ENCODE results near the gene ADGRB2. TPM values are rescaled to one million over a fixed set of nuclear protein-coding genes. Genes with fewer than 3 reads are reported as not detected.

Gene ADGRB2
- total and polyA plus RNA-seq, 9 donors, result 12.5 to 21.7 (median 19.0) TPM

DNA sequence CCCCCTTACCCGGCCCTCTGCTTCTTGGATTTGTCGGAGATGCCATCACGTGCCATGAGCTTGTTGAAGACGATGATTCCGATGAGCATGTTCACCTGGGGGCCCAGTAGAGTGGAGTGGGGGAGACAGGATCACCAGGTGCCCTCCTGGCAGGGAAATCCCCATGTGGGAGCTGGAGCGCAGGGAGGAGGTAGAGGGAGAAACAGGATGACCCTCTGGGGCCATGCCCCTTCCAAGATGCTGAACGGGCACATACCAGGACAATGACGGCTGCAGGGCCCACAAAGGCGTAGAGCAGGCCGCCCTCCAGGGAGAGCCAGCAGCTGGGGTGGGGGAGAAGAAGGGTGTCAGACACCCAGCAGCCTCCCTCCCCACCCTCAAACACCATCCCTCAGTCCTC is 28.6 kb downstream of the ADGRB2 start:
- Histone ChIP-seq H3K4me1 (ENCODE audit: control insufficient read depth, insufficient read depth, low read length) (peaks cover 2% of the 10 kb centered on the region), H3K36me3 (ENCODE audit: control insufficient read depth, insufficient read depth, low read length) (peaks cover 29% of the 10 kb centered on the region), H3K9me3 (replicated peaks; ENCODE audit: control insufficient read depth, low read depth, low read length) (no peaks in the 10 kb centered on the region), H3K4me3 (ENCODE audit: low read length) (no peak overlapping the region), H3K27me3 (ENCODE audit: control insufficient read depth, insufficient read depth, low read length) (no peaks in the 10 kb centered on the region), H3K27ac (ENCODE audit: low read length) (no peak overlapping the region)
- no peak for DNase-seq
- WGBS (ENCODE audit: insufficient coverage), result 86% methylated on average over 6 of the region's 10 CpGs

DNA sequence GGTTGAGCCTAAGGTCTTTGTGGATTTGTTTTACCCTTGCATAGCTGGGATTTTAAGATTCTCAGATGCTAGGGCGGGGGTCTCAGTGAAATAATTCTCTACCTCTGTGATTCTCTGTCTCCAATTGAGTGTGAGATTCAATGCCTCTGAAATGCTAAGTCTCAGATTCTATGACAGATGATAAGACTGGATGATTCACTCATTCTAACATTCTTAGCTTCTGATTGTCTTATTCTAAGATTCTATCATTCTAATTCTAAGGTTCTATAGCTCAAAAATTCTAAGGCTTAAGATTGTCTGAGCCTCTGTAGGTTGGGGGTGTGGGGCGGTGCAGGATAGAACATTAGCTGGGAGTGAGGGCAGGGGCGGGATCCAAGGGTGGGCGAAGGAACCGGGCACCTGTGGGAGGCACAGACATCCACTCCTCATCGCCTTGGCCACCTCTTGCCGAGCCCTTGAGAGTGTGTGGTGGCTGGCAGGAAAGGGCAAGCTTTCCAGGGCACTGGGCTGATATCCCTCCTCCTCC is 29.5 kb downstream of the ADGRB2 start:
- H3K9me3 ChIP-seq (replicated peaks; ENCODE audit: control insufficient read depth, low read depth, low read length), result no peaks in the 10 kb centered on the region
- no CpG with 5 or more reads among the region's 7 CpGs for WGBS (ENCODE audit: insufficient coverage)
- peaks cover 2% of the 10 kb centered on the region for H3K4me1 ChIP-seq (ENCODE audit: control insufficient read depth, insufficient read depth, low read length)
- peaks cover 26% of the 10 kb centered on the region for H3K36me3 ChIP-seq (ENCODE audit: control insufficient read depth, insufficient read depth, low read length)
- H3K4me3 ChIP-seq (ENCODE audit: low read length), result no peak overlapping the region
- no peaks in the 10 kb centered on the region for H3K27me3 ChIP-seq (ENCODE audit: control insufficient read depth, insufficient read depth, low read length)
- H3K27ac ChIP-seq (ENCODE audit: low read length), result no peak overlapping the region
- DNase-seq, result no peak

DNA sequence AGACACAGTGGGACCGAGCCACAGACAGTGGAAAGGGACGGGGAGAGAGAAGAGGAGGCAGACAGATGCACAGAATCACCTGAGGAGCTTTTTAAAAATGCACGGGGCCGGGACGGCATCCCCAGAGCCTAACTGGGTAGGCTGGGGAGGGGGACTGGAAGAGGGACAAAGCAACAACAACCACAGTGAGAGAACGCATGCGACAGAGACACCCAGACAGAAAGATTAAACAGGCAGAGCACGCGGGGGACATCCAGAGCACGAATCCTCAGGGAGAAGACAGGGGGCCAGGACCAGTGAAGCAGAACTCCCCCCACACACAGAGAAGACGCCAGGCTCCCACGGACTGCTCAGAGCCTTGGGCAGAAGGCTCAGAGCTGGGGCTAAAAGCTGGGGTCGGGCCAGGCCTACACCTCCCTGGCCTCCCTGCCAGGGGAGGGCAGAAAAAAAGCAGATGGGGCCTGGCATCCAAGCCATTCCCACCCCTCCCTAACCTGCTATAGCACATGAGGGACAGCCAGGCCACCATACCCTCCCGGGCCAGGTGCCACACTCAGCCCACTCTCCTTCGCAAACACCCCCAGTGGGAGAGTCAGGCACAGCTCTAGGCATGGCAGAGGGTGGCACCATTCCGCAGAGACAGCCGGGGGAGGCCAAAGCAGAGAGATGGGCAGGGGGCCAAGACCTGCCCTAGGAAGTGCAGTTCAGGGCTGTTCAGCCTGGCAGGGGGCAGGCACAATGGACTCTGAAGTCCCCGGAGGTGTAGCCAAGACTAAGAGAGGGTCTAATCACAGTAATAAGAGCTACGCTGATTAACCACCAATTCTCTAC is 30.5 kb downstream of the ADGRB2 start:
- DNase-seq, result no peak
- peaks cover 22% of the 10 kb centered on the region for H3K36me3 ChIP-seq (ENCODE audit: control insufficient read depth, insufficient read depth, low read length)
- H3K27ac ChIP-seq (ENCODE audit: low read length), result no peak overlapping the region
- no peaks in the 10 kb centered on the region for H3K9me3 ChIP-seq (replicated peaks; ENCODE audit: control insufficient read depth, low read depth, low read length)
- WGBS (ENCODE audit: insufficient coverage), result 65% methylated on average over 11 of the region's 19 CpGs
- H3K4me3 ChIP-seq (ENCODE audit: low read length), result no peak overlapping the region
- peaks cover 2% of the 10 kb centered on the region for H3K4me1 ChIP-seq (ENCODE audit: control insufficient read depth, insufficient read depth, low read length)
- H3K27me3 ChIP-seq (ENCODE audit: control insufficient read depth, insufficient read depth, low read length), result no peaks in the 10 kb centered on the region

GRCh38 chr1:31732751-31733289 is 31.3 kb downstream of the ADGRB2 start:
- no peak for DNase-seq
- no peak overlapping the region for H3K27ac ChIP-seq (ENCODE audit: low read length)

GRCh38 chr1:31732343-31732742 is 31.8 kb downstream of the ADGRB2 start:
- Histone ChIP-seq H3K4me3 (ENCODE audit: low read length) (no peak overlapping the region), H3K4me1 (ENCODE audit: control insufficient read depth, insufficient read depth, low read length) (peaks cover 2% of the 10 kb centered on the region), H3K36me3 (ENCODE audit: control insufficient read depth, insufficient read depth, low read length) (peaks cover 22% of the 10 kb centered on the region), H3K9me3 (replicated peaks; ENCODE audit: control insufficient read depth, low read depth, low read length) (no peaks in the 10 kb centered on the region), H3K27me3 (ENCODE audit: control insufficient read depth, insufficient read depth, low read length) (no peaks in the 10 kb centered on the region), H3K27ac (ENCODE audit: low read length) (no peak overlapping the region)
- DNase-seq, result no peak
- WGBS (ENCODE audit: insufficient coverage), result 59% methylated on average over 4 of the region's 6 CpGs

More at GRCh38 chr1:31732751-31733289, 31.3 kb downstream of the ADGRB2 start:
- Histone ChIP-seq H3K36me3 (ENCODE audit: control insufficient read depth, insufficient read depth, low read length) (peaks cover 22% of the 10 kb centered on the region), H3K4me1 (ENCODE audit: control insufficient read depth, insufficient read depth, low read length) (peaks cover 2% of the 10 kb centered on the region), H3K27me3 (ENCODE audit: control insufficient read depth, insufficient read depth, low read length) (no peaks in the 10 kb centered on the region), H3K4me3 (ENCODE audit: low read length) (no peak overlapping the region), H3K9me3 (replicated peaks; ENCODE audit: control insufficient read depth, low read depth, low read length) (no peaks in the 10 kb centered on the region)
- 79% methylated on average over 18 of the region's 18 CpGs for WGBS (ENCODE audit: insufficient coverage)

DNA sequence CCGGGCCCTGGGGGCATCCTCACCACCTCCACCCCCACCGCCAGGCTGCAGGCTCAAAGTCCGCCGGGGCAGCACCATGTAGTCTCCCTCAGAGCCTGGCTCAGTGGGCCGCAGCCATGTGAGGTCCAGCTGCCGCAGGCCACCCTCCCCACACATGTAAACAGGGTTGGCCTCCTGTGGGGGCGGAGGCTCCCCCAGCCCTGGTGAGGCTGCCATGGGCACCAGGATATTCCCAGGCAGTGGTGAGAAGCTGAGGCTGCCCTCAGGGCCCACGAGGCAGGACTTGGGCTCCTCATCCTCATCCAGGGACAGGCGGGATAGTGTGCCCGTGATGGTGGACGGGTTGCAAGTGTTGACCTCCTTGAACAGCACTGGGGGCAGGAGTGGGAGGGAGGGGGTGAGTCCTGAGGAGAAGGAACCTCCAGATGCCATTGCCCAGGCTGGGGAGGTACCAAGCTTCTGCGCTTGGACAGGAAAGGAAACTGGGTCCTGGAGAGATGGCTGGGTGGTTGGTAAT is 33.0 kb downstream of the ADGRB2 start:
- no peaks in the 10 kb centered on the region for H3K9me3 ChIP-seq (replicated peaks; ENCODE audit: control insufficient read depth, low read depth, low read length)
- H3K4me1 ChIP-seq (ENCODE audit: control insufficient read depth, insufficient read depth, low read length), result peaks cover 4% of the 10 kb centered on the region
- no peak for DNase-seq
- WGBS (ENCODE audit: insufficient coverage), result 90% methylated on average over 9 of the region's 12 CpGs
- H3K27ac ChIP-seq (ENCODE audit: low read length), result no peak overlapping the region
- H3K4me3 ChIP-seq (ENCODE audit: low read length), result no peak overlapping the region
- peaks cover 21% of the 10 kb centered on the region for H3K36me3 ChIP-seq (ENCODE audit: control insufficient read depth, insufficient read depth, low read length)
- no peaks in the 10 kb centered on the region for H3K27me3 ChIP-seq (ENCODE audit: control insufficient read depth, insufficient read depth, low read length)

DNA sequence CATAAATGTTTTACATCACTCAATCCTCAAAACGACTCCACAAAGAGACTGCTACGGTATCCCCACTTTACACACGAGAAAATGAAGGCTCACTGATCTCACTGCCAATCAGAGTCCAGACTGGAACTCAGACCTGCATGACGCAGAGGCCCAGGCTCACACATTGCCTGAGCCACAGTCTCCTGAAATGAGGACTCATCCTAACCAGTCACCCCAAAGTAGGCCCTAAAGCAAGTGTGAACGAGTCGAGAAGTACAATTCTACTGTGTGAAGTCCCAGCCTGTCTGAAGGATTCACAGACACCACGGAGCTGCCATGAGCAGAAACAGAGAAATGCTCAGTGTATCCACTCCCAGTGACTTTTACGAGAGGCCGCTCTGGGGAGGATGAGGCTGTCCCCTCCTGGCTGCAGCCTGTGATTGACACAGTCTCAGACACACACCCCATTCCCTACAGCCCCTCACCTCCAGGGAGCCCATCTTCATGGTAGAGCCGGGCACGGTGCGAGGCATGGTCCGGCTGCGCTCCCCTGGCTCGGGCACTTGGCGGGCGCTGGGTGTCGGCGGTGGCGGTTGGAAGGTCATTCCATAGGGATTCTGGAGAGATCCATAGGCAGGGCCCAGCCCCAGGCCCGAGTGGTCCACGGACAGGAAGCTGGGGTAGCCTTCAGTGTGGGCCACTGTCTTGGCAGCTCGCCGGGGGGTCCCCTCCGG is 33.6 kb downstream of the ADGRB2 start:
- Histone ChIP-seq H3K36me3 (ENCODE audit: control insufficient read depth, insufficient read depth, low read length) (peaks cover 19% of the 10 kb centered on the region), H3K4me3 (ENCODE audit: low read length) (no peak overlapping the region), H3K27me3 (ENCODE audit: control insufficient read depth, insufficient read depth, low read length) (no peaks in the 10 kb centered on the region), H3K4me1 (ENCODE audit: control insufficient read depth, insufficient read depth, low read length) (peaks cover 8% of the 10 kb centered on the region), H3K9me3 (replicated peaks; ENCODE audit: control insufficient read depth, low read depth, low read length) (no peaks in the 10 kb centered on the region), H3K27ac (ENCODE audit: low read length) (no peak overlapping the region)
- 85% methylated on average over 24 of the region's 25 CpGs for WGBS (ENCODE audit: insufficient coverage)
- no peak for DNase-seq

GRCh38 chr1:31727849-31728248 is 36.3 kb downstream of the ADGRB2 start:
- H3K9me3 ChIP-seq (replicated peaks; ENCODE audit: control insufficient read depth, low read depth, low read length), result no peaks in the 10 kb centered on the region
- H3K4me3 ChIP-seq (ENCODE audit: low read length), result no peak overlapping the region
- peaks cover 9% of the 10 kb centered on the region for H3K4me1 ChIP-seq (ENCODE audit: control insufficient read depth, insufficient read depth, low read length)
- WGBS (ENCODE audit: insufficient coverage), result 92% methylated on average over 15 of the region's 19 CpGs
- no peak for DNase-seq
- H3K36me3 ChIP-seq (ENCODE audit: control insufficient read depth, insufficient read depth, low read length), result peaks cover 20% of the 10 kb centered on the region
- no peaks in the 10 kb centered on the region for H3K27me3 ChIP-seq (ENCODE audit: control insufficient read depth, insufficient read depth, low read length)
- H3K27ac ChIP-seq (ENCODE audit: low read length), result no peak overlapping the region

GRCh38 chr1:31727195-31727594 is 36.9 kb downstream of the ADGRB2 start:
- Histone ChIP-seq H3K27me3 (ENCODE audit: control insufficient read depth, insufficient read depth, low read length) (no peaks in the 10 kb centered on the region), H3K4me3 (ENCODE audit: low read length) (no peak overlapping the region), H3K9me3 (replicated peaks; ENCODE audit: control insufficient read depth, low read depth, low read length) (no peaks in the 10 kb centered on the region), H3K27ac (ENCODE audit: low read length) (no peak overlapping the region), H3K4me1 (ENCODE audit: control insufficient read depth, insufficient read depth, low read length) (peaks cover 9% of the 10 kb centered on the region), H3K36me3 (ENCODE audit: control insufficient read depth, insufficient read depth, low read length) (peaks cover 16% of the 10 kb centered on the region)
- whole genome bisulfite sequencing (ENCODE audit: insufficient coverage), result 85% methylated on average over 9 of the region's 14 CpGs
- no peak for DNase-seq

DNA sequence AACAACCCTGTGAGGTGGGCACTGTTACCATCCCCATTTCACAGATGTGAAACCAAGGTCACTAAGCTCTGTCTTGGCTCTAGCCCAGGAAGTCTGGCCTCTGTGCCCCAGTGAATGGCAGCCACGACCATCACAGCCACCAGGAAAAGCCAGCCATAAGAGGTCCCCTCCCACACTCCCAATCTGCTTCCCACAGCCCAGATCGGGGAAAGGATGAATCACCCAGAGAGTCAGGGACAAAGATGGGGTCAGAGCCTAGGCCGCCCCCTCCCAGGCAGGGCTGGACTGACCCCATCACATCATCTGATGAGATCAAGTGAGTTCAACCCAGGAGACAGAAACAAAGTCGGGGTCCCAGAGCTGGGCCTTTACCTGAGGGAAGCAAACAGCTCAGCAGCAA is 37.4 kb downstream of the ADGRB2 start:
- Histone ChIP-seq H3K4me1 (ENCODE audit: control insufficient read depth, insufficient read depth, low read length) (peaks cover 9% of the 10 kb centered on the region), H3K27ac (ENCODE audit: low read length) (no peak overlapping the region), H3K9me3 (replicated peaks; ENCODE audit: control insufficient read depth, low read depth, low read length) (no peaks in the 10 kb centered on the region), H3K36me3 (ENCODE audit: control insufficient read depth, insufficient read depth, low read length) (peaks cover 16% of the 10 kb centered on the region), H3K27me3 (ENCODE audit: control insufficient read depth, insufficient read depth, low read length) (no peaks in the 10 kb centered on the region), H3K4me3 (ENCODE audit: low read length) (no peak overlapping the region)
- 67% methylated on average over 3 of the region's 4 CpGs for WGBS (ENCODE audit: insufficient coverage)
- no peak for DNase-seq

Data from muscle of leg (tissue), 11 donors.